ENCODE measurements around the gene GPR4.

Gene GPR4

DNA sequence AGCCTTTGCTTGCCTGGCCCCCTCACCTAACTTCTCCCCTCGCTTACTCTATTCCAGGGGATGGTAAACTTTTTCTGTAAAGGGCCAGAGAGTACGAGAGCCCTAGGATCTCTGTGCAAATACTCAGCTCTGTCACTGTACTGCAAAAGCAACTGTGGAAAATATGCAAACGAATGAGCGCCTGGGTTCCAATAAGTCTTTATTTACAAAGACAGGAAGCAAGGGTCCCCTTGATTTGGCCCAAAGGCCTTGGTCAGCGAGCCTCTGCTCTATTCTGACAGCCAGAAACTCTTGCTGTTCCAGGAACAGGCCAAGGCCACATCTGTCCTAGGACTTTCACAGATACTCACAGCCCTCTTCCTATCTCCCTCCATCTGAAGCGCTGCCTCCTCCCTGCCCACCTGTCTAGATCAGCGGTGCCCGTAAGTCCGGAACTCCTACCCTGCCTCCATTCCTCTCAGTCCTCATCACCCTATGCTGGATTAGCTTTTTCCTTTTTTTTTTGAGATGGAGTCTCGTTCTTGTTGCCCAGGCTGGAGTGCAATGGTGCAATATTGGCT, 54.7 kb downstream of the GPR4 start:
- no peak for DNase-seq

DNA sequence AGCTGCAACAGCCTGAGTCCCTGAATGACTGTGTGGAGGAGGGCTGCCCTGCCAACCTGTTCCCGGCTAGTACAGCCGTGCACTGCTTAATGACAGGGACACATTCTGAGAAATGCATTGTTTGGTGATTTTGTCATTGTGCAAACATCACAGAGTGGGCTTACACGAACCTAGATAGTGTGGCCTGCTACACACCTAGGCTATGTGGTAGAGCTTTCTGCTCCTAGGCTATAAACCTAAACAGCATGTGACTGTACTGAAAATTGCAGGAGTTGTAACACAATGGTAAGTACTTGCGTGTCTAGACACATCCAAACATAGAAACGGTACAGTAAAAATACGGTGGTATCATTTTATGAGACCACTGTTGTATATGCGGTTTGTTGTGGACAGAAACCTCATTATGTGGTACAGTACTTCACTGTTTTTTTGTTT, 59.8 kb downstream of the GPR4 start:
- DNase-seq = no peak

Measured in NCI-H524 (cell line).